ENCODE results near the gene FAHD2A.
"Not testable (repeated sequence)": the region's sequence is repeated elsewhere in the genome, so short reads cannot be mapped to it uniquely, and the experiment has no call there.

FAHD2A gene

GRCh38 chr2:95433373-95433772, 30.9 kb downstream of the FAHD2A start:
- DNase-seq (ENCODE audit: insufficient read length, low spot score); FAIRE-seq: not testable (repeated sequence)

DNA sequence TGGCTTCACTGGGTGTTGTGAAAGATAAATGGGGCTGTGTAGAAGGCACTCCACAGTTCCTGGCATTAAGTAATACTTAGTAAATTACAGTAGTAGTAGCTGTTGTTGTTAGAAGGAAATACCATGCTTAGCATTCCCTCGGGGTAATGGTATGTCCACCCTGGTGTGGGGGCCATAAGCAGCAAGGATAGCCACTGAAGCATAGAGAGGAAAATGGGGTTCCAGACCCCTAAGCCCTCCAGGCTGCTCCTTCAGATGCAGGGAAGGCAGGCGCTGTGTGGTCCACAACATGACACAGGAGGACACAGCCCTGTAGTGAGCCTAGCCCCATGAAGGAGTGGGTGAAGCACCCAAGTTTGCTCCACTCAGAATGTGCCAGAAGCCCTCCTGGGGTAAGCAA, 31.5 kb downstream of the FAHD2A start:
- DNase-seq (ENCODE audit: insufficient read length, low spot score): not testable (repeated sequence)

GRCh38 chr2:95434507-95435076, 32.1 kb downstream of the FAHD2A start:
- DNase-seq (ENCODE audit: insufficient read length, low spot score); FAIRE-seq: not testable (repeated sequence)

More for the DNA sequence above, 31.5 kb downstream of the FAHD2A start:
- FAIRE-seq: not testable (repeated sequence)

DNA sequence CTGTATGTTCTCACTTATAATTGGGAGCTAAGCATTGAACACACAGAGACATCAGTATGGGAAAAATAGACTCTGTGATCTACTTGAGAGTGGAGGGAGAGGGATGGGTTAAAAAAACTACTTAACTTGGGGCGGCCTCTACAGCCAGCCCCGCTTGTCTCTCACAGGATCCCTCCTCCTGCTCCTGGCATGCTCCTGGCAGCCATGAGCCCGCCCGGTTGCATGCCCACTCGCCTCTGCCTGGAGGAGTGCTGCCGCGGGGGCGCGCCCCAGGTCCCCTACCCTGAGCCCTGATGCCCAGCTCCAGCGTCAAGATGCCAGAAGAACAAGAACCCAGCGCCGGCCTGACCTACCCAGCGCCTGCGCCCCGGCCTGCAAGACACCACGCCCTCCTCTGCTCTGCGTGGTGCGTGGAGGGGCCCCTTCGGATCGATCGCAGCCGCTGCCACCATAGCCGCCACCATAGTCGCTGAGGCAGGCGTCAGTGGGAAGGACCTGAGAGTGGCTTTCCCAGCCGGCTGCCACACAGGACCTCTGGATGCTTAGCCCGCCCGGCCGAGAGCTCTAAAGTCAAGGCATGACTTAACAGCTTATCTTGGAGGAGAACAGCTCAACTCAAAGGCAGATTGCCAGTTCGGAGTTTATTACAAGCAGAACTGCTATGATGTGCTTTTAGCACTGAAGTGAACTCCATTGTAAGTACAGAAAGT, 32.8 kb downstream of the FAHD2A start:
- not testable (repeated sequence) for FAIRE-seq; DNase-seq (ENCODE audit: insufficient read length, low spot score)

DNA sequence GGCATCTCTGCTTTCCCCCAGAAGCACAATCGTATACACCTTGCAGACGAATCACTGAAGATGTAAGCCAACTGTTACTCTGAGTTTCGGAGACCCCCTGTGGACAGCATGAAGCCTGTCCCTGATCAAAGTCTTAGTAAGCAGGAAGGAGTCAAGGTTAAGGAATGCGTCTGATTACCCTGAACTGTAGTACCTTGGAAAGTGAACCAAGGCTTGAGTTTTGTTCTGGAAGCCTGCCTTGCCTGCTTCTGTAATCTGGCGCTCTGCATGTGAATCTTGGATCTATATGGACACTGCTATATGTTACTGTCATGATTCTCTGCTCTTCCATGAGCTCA, 33.3 kb downstream of the FAHD2A start:
- not testable (repeated sequence) for FAIRE-seq; DNase-seq (ENCODE audit: insufficient read length, low spot score)

DNA sequence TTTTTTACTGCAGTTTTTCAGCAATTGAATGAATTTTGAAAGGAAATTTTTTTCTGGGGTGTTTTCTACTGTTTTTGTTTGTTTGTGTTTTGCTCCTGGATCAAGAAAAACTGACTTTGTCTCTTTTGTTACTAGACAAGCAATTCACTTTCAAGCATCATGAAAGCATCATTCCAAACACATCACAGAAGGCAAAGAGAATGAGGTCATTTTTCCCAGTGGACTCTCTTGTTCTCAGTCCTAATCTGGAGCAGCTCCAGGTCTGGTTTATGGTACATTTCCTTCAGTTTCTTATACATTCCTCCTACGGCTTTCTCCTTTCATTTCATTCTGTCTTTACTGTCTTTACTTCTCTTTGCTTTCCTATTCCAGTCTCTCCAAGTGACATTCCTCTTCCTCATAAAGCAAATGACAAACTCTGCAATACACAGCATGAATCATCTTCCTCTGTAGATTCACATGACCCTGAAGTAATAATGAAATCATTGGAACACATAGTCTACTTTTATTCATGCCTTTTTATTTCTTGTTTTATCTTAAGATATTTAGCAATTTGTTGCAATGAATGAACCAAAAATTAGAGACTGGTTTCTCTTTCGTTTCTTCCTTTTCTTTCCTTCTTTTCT, 40.1 kb downstream of the FAHD2A start:
- not testable (repeated sequence) for DNase-seq (ENCODE audit: insufficient read length, low spot score); FAIRE-seq

GRCh38 chr2:95445317-95445716, 42.8 kb downstream of the FAHD2A start:
- FAIRE-seq; DNase-seq (ENCODE audit: insufficient read length, low spot score): not testable (repeated sequence)

DNA sequence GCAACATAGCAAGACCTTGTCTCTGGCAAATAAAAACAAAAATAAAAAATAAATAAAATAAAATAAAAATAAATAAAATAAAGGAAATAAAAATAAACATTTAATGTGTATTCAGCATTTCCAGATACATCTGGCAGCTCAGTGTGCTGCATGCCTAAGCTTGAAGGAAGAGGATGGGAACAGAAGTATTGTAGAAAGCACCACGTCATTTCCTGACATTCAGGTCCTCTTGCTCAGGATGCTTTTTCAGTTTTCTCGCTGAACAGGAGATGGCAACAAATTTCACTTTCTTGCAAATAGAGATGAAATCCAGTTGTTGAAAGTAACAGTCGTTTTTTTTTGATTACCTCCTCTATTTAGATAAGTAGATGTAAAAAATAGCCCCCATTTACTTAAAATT, 60.8 kb downstream of the FAHD2A start:
- not testable (repeated sequence) for FAIRE-seq; DNase-seq (ENCODE audit: insufficient read length, low spot score)
